Thyroid gland (tissue), 4 donors: Measurements from ENCODE around the gene ETV5.

Experiments used
- POLR2A ChIP-seq, 2 donors: fragments of 450-650 bp; IDR thresholded peaks; one replicate each; pipeline ENCODE4 v1.6.1; 2017; ENCODE audit warnings: antibody characterized with exemption in 2 of 2, mild to moderate bottlenecking in 2 of 2, moderate library complexity in 1 of 2
- TF ChIP-seq, protein P1 (sequence below), 6 experiments: fragments of 200-600 bp in 3 of 6; fragments of 450-650 bp in 3 of 6; sonication (generic) in 3 of 6; IDR thresholded peaks; one replicate each; pipeline ENCODE4 v1.5.1; 2016 to 2019; ENCODE audit warnings: antibody characterized with exemption in 6 of 6, mild to moderate bottlenecking in 2 of 6, inconsistent platforms in 1 of 6, moderate library complexity in 1 of 6

GRCh38 chr3:186068243-186068552 is 40.7 kb downstream of the ETV5 start:
- TF ChIP-seq, protein P1, sequence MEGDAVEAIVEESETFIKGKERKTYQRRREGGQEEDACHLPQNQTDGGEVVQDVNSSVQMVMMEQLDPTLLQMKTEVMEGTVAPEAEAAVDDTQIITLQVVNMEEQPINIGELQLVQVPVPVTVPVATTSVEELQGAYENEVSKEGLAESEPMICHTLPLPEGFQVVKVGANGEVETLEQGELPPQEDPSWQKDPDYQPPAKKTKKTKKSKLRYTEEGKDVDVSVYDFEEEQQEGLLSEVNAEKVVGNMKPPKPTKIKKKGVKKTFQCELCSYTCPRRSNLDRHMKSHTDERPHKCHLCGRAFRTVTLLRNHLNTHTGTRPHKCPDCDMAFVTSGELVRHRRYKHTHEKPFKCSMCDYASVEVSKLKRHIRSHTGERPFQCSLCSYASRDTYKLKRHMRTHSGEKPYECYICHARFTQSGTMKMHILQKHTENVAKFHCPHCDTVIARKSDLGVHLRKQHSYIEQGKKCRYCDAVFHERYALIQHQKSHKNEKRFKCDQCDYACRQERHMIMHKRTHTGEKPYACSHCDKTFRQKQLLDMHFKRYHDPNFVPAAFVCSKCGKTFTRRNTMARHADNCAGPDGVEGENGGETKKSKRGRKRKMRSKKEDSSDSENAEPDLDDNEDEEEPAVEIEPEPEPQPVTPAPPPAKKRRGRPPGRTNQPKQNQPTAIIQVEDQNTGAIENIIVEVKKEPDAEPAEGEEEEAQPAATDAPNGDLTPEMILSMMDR (IDR thresholded peaks at IDR 0.05), result no peak
- no peak for TF ChIP-seq POLR2A (IDR thresholded peaks at IDR 0.05)
